Measurements from ENCODE around the gene FAM149A.

FAM149A gene

DNA sequence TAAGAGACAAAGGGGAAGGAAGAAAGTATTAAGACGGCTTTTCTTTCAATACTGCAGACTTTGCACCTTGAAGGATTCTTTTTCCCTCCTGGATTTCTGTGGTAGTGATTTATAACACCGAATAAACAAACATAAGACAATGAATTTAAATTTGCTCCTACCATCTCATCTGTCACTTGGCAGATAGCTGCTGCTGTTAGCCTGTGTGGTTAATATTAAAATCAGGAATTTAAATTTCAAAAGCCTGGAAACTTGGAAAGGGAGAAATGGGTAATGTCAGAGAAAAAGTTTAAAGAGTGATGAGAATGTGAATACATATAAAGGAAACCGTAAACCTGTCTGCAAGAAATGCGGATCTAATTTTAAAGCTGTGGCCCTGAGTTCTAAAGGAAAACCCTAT lies 3.4 kb downstream of the FAM149A start:
- no peak for DNase-seq

DNA sequence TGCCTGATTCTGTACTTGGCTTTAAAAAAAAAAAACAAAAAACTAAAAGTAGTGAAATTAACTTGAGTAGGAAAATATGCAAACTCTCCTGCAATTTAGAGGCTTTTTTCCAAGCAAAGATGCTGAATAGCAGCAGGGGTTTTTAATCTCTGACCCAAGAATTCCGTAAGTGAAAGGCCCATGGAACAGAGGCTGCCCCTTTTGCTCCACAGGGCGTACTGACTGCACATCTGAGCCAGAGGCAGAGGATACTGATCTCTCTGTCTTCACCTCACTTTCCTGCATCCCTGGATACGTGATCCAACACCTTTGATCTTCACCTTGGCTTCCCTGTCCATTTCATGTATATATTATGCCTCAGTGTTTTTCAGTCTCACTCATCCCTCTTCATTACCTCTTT lies 3.9 kb downstream of the FAM149A start:
- DNase-seq, result no peak

- no peak for DNase-seq
Measured at GRCh38 chr4:186109245-186109644, 4.7 kb downstream of the FAM149A start.

GRCh38 chr4:186116697-186117096 lies 12.2 kb downstream of the FAM149A start:
- DNase-seq, result no peak

DNA sequence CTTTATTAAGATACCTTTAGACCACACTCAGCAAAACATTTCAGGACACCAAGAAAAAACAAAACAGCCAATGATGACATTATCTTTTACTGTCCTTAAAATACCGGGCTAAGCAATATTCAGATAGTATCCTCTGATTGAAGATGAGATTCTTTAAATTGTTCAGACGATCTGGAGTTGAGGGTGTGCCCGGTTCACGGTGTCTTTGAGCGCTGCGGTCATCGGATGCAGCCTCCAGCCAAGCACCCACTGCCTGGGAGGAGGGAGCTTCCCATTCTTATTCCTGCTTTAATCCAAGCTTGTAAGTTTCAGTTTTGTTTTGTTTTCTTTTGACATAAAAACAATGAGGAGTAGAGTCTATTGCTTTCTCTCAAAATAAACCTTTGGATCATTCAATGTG lies 14.1 kb downstream of the FAM149A start:
- DNase-seq, result no peak

DNA sequence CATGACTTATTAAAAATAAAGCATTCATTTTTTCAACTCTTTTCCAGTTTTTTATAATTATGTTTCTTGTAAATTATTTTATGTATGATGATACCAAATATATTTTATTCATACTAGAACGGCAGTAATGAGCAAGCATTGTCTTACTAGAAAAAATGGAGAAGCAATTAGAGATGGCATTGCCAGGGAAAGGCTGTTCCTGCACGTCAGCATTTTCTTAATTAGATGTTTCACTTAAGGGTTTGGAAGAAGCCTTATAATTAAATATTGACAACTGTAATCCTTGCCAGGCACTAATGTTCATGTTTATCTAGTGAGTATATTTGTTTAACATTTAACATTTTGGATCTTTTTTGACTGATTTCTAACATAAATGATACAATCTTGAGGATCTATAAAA lies 16.6 kb downstream of the FAM149A start:
- no peak for DNase-seq

DNA sequence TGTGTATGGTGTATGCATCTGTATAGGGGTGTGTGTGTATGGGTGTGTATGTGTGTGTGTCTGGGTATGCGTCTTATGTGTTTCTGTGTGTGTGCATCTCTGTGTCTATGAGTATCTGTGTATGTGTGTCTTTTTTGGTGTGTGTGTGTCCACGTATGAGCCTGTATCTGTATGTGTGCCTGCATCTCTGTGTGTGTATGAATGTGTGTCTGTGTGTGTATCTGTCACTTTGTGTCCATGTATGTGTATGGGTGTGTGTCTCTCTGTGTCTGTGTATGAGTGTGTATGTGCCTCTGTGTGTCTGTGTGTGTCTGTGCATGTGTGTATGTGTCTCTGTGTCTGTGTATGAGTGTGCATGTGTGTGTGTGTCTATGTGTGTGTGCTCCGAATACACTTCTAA lies 24.3 kb downstream of the FAM149A start:
- no peak for DNase-seq

DNA sequence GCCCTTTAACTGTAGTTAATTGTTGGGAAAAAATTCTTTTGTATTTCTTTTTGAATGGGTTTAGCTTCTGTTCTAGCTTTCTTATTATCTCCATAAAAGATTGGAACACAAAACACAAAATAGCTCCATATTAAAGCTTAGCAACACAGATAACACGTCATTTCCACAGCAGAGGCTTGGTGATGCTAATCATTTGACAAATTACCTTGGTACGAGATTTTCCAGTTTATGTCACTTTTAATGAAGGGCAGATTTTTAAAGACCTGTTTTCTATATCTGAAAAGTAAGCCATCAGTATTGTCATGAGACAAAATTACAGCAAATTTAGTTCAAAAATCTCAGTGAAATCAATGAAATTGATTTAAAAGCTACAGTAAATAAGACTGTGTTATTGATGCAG lies 27.4 kb downstream of the FAM149A start:
- no peak for DNase-seq

- no peak for DNase-seq
Measured at GRCh38 chr4:186132577-186133242, 28.2 kb downstream of the FAM149A start.

GRCh38 chr4:186134257-186134656 lies 29.8 kb downstream of the FAM149A start:
- DNase-seq, result no peak

DNA sequence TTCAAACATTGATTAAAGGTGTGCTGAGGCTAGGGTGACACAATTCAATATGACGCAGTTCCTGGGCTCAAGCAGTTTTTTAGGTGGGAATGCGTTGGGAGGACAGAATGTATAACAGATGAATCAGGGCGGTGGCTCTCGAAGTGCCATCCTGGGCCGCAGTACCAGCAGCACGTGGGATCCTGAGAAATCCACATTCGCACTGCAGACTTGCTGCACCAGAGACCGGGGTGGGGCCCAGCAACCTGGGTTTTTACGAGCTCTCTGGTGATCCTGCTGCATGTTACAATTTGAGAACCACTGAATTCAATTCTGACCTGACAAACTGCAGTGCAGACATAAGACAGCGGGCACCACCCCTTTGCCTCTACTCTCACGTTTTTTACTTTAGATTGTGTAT lies 30.4 kb downstream of the FAM149A start:
- DNase-seq, result no peak

- no peak for DNase-seq
Measured at GRCh38 chr4:186137196-186137794, 32.8 kb downstream of the FAM149A start.

DNA sequence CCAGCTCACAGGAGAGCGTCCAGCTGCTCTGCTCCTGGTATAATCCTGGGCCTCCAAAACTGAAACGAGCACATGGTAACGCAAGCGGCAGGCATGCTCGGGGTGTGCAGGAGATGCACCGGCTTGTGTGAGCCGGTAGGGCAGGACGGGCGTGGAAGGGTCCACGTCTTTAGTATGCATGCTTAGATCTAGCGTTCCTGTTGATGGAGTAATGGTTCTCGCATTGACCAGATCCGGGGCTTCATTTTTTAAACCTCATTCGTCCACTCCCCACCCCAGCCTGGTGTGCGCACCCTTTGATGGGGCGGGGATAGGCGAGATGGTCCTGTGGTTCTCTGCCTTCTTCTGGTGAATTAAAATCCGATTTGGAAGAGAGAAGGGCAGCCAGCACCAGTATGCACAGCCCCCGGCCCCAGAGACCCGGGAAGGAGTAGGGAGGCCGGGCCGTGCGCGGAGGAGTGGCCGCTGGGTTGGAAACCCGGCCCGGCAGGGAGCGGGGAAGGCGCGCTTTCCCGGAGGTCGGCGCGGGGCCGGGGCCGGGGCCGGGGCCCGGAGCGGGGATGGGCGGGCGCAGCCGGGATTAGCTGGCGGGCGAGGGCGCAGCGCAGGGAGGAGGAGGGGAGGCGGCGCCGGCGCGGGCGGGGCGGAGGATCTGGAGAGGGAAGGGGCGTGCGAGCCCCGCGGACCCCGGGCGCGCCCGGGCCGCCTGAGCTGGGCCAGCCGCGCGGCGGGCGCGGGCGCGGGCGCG lies 39.9 kb downstream of the FAM149A start:
- no peak for DNase-seq

DNA sequence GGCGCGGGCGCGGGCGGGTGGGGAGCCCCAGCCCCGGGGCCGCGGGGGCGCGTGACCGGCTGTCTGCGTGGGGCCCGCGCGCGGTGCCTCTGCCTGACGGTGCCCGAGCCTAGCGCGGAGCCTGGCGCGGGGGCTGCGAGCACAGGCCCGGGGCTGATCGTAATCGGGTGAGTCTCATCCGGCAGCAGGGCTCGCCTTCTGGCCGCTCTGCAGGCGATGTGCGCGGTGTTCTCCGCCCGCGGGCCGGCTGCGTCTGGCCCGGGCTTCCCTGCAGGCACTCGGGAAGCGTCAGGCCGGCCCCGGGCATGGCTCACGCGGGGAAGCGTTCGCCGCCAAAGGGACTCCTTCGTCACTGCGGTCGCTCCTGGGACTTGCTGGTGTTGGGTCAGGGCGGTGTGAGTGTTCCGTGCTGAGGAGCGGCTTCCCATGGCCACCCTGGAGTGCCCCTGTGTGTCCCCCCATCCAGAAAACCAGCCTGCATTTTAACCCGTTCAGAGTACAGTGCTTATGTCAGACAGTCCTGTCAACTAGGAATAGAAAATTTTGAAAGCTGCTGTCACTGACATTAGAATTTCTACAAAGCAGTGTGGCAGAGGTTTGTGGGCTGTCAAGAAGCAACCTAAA lies 40.6 kb downstream of the FAM149A start:
- DNase-seq, result no peak

GRCh38 chr4:186146458-186146857 lies 42.0 kb downstream of the FAM149A start:
- DNase-seq, result no peak

DNA sequence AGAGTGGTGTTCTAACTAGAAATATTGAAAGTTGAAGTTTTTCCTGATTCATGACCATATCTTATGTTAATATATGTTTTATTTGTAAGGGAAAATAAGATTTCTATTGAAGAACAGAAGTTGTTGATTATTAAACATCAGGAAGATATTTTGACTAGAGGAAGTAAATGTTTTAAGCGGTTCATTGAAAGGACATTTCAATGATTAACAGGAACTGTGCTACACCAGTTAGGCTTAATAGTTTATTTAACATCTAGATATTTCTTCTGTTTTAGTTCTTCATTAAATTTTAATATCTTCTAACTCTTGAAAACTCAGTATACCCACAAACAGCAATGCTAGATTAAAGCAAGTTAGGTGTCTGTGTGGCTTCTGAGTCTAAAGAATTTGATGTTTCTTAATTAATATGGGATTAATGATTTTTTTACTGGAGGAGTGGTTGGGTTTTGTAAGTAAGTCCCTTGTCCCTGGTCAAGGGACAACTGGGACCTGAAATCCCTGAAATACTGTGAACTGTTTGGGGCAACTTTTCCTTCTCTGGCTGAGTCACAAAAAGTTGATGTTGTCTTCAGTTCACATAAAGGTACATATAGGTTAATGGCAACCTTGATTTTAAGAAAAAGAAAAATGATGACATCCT lies 44.0 kb downstream of the FAM149A start:
- no peak for DNase-seq

GRCh38 chr4:186149872-186150271 lies 45.4 kb downstream of the FAM149A start:
- DNase-seq, result no peak

GRCh38 chr4:186150926-186151325 lies 46.4 kb downstream of the FAM149A start:
- no peak for DNase-seq

DNA sequence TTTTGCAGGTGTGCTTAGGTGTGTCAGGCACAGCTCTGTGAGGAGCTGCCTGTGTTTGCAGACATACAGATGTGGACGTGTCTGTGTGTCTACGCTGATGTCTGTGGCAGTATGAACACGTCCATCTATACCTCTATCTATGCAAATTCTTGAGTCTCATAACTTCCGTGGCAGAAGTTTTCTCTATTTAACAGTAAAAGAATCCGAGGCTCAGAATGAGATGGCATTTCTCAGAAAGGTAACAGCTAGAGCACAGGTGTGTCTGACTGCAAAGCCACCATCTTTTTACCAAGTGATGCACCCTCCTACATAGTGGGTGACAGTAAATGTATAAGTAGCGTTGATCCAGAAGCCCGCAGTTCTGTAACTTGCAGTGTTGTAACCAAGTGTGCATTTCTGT lies 47.0 kb downstream of the FAM149A start:
- no peak for DNase-seq

GRCh38 chr4:186158021-186158813 lies 53.7 kb downstream of the FAM149A start:
- DNase-seq, result no peak

- no peak for DNase-seq
Measured at GRCh38 chr4:186158966-186159365, 54.5 kb downstream of the FAM149A start.

- DNase-seq, result no peak
Measured at GRCh38 chr4:186159613-186160012, 55.1 kb downstream of the FAM149A start.

GRCh38 chr4:186161138-186161537 lies 56.6 kb downstream of the FAM149A start:
- no peak for DNase-seq
